ENCODE data around the gene ADRB1. TPM values are rescaled to one million over a fixed set of nuclear protein-coding genes. Genes with fewer than 3 reads are reported as not detected.

The ADRB1 gene
- total RNA-seq, 1 donor from 2014 or later: 35.6 TPM

DNA sequence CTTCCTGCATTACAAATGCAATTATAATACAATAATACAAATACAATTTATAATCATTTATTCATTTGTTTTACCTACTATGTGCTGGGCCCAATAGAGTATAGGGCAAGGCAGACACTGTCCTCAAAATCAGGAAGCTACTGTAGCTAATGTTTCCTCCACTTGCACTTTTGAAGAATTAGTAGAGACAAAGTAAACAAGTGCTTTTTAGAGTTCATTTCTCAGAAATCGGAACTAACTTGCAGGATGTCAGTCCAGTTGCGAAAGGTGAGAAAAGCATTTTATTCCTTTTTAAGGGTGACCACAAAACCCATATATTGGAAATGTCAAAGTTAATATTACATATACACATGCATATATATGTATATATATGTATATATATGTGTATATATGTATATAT lies 14.2 kb downstream of the ADRB1 start:
- H3K9me3 ChIP-seq: no peaks in the 10 kb centered on the region
- peak in 1 of 2 donors; percentile 40 for ATAC-seq

GRCh38 chr10:114058297-114058696 lies 14.6 kb downstream of the ADRB1 start:
- intact Hi-C loops (cut with DNase I): no loop called here
- Histone ChIP-seq H3K27me3 (ENCODE audit: low read depth) (no peaks in the 10 kb centered on the region), H3K4me1 (peaks cover 19% of the 10 kb centered on the region), H3K9me3 (no peaks in the 10 kb centered on the region), H3K36me3 (no peaks in the 10 kb centered on the region), H3K27ac (no peak overlapping the region), H3K4me3 (no peak overlapping the region)
- peak in 1 of 2 donors; percentile 72 for ATAC-seq
- TF ChIP-seq CTCF (IDR thresholded peaks at IDR 0.05): no peak
- no peak for DNase-seq

More for the DNA sequence above, 14.2 kb downstream of the ADRB1 start:
- intact Hi-C loops (cut with DNase I): no loop called here
- Histone ChIP-seq H3K4me3 (no peak overlapping the region), H3K36me3 (no peaks in the 10 kb centered on the region), H3K27ac (no peak overlapping the region), H3K4me1 (peaks cover 19% of the 10 kb centered on the region), H3K27me3 (ENCODE audit: low read depth) (no peaks in the 10 kb centered on the region)
- no peak for TF ChIP-seq CTCF (IDR thresholded peaks at IDR 0.05)
- DNase-seq: no peak

DNA sequence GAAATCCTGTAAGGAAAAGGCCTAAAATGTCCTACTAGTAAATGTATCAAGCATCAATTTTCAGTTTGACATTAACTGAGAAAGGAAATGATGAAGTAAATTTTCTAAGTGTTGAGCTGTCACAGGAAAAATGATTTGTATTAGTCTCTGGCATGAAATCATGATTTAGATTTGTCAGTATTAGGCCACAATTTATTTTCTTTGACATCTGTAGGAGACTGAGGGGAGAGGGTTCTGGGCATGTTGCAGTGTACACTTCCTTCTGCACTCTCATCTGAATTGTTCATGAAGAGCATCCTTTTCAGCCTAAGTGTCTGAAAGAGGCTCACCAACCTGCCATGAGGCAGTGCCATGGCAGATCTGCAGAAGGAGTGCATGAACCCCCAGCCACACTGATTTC lies 15.9 kb downstream of the ADRB1 start:
- intact Hi-C loops (cut with DNase I): no loop called here
- H3K9me3 ChIP-seq: no peaks in the 10 kb centered on the region
- no peaks in the 10 kb centered on the region for H3K36me3 ChIP-seq
- H3K4me1 ChIP-seq: peaks cover 29% of the 10 kb centered on the region
- ATAC-seq (no peak), DNase-seq (no peak)
- no peak overlapping the region for H3K27ac ChIP-seq
- no peak overlapping the region for H3K4me3 ChIP-seq
- no peak for TF ChIP-seq CTCF (IDR thresholded peaks at IDR 0.05)
- H3K27me3 ChIP-seq (ENCODE audit: low read depth): no peaks in the 10 kb centered on the region

DNA sequence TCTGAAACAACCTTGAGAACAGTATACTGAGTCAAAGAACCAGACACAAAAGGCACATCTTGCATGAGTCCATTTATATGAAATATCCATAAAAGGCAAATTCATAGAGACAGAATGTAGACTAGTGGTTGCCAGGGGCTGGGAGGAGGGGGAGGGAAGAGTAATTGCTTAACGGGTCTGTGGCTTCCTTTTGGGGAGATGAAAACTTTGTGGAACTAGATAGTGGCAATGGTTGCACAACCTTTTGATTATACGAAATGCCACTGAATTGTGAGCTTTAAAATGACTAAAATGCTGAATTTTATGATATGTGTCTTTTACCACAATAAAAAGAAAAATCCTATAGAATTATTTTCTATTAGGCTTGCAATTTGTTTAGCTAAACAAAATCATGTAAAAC lies 16.8 kb downstream of the ADRB1 start:
- ATAC-seq: no peak

DNA sequence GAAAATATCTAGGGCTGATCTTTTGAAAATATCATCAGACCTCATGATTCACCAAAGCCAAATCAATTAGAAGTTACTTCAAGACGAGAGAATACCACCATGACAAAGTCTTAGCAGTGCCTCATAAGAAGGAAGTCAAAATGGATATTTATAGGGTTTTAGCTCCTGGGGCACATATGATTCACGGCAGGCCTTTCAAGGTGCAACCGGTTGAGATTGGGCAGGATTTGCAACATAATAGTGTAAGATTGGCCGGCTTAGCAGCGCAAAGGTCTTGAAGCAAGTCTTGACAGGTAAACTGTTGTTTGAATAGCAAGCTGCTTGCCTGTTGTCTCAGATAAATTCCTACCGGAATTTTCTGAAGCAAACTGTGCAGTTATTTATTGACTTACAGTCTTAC lies 17.5 kb downstream of the ADRB1 start:
- no peak for ATAC-seq
- H3K36me3 ChIP-seq: no peaks in the 10 kb centered on the region
- H3K4me3 ChIP-seq: no peak overlapping the region
- intact Hi-C loops (cut with DNase I): no loop called here
- no peak for TF ChIP-seq CTCF (IDR thresholded peaks at IDR 0.05)
- H3K27me3 ChIP-seq (ENCODE audit: low read depth): no peaks in the 10 kb centered on the region
- DNase-seq: no peak
- no peak overlapping the region for H3K27ac ChIP-seq
- no peaks in the 10 kb centered on the region for H3K9me3 ChIP-seq
- H3K4me1 ChIP-seq: peaks cover 36% of the 10 kb centered on the region

More for the DNA sequence above, 16.8 kb downstream of the ADRB1 start:
- peaks cover 36% of the 10 kb centered on the region for H3K4me1 ChIP-seq
- intact Hi-C loops (cut with DNase I): no loop called here
- no peaks in the 10 kb centered on the region for H3K9me3 ChIP-seq
- H3K27me3 ChIP-seq (ENCODE audit: low read depth): no peaks in the 10 kb centered on the region
- no peak overlapping the region for H3K27ac ChIP-seq
- TF ChIP-seq CTCF (IDR thresholded peaks at IDR 0.05): no peak
- DNase-seq: no peak
- no peaks in the 10 kb centered on the region for H3K36me3 ChIP-seq
- no peak overlapping the region for H3K4me3 ChIP-seq

DNA sequence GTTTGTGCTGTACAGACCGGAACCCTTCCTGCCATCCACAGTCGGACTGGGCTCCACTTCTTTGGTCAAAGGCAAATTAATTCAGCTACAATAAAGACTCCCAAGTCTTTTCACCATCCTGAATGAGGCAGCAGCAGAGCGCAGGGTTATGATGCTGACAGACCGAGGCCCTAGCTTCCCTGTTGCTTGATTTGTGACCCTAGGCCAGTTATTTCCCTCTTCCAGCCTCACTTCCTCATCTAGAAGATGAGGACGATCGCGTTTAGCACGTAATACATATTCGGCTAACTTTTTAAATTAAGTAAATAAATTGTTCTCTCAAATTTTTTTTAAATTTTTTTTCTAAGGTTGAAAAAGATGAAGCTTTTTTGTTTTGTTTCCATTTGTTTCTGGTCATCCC lies 18.1 kb downstream of the ADRB1 start:
- Histone ChIP-seq H3K9me3 (no peaks in the 10 kb centered on the region), H3K27ac (no peak overlapping the region), H3K36me3 (no peaks in the 10 kb centered on the region), H3K4me3 (no peak overlapping the region), H3K4me1 (peaks cover 36% of the 10 kb centered on the region), H3K27me3 (ENCODE audit: low read depth) (no peaks in the 10 kb centered on the region)
- DNase-seq: no peak
- TF ChIP-seq CTCF (IDR thresholded peaks at IDR 0.05): no peak
- peak in 1 of 2 donors; percentile 35 for ATAC-seq
- intact Hi-C loops (cut with DNase I): no loop called here
